Keratinocyte (primary cell): Measurements from ENCODE around the gene LZTR1.

Experiments used
- CTCF ChIP-seq, 3 experiments: IDR thresholded peaks in 1 of 3; conservative IDR thresholded peaks in 1 of 3; optimal IDR thresholded peaks in 1 of 3; 2 replicates in 2 of 3; 3 replicates in 1 of 3; pipeline versions ENCODE3 to v1.5.1; 2011; ENCODE audit warnings: low read length in 3 of 3, mild to moderate bottlenecking in 3 of 3, moderate library complexity in 2 of 3, control low read depth in 1 of 3, inconsistent platforms in 1 of 3; ENCODE audit not compliant: insufficient read depth in 2 of 3; ENCODE audit errors: extremely low read depth in 1 of 3
- EZH2 ChIP-seq: IDR thresholded peaks from one replicate; pipeline ENCODE4 v1.6.1; 2012; ENCODE audit warnings: inconsistent platforms, mild to moderate bottlenecking, low read length, moderate library complexity

- TF ChIP-seq CTCF (optimal IDR thresholded peaks at IDR 0.05 in 1 of 3, IDR thresholded peaks at IDR 0.05 in 1 of 3, conservative IDR thresholded peaks at IDR 0.05 in 1 of 3; ENCODE audit: extremely low read depth in 1 of 3, insufficient read depth in 2 of 3, low read length in 3 of 3) (no peak), EZH2 (no peak)
These were observed 4.5 kb upstream of the LZTR1 start for GRCh38 chr22:20977516-20978170.
